ENCODE results near the gene SLC9A9. TPM values are rescaled to one million over a fixed set of nuclear protein-coding genes. Genes with fewer than 3 reads are reported as not detected.

SLC9A9 gene
- total RNA-seq, 1 donor from 2014 or later: 4.9 TPM

GRCh38 chr3:143332026-143332425 is 516.2 kb downstream of the SLC9A9 start:
- no peaks in the 10 kb centered on the region for H3K9me3 ChIP-seq (replicated peaks)
- H3K27me3 ChIP-seq (ENCODE audit: low read depth): no peaks in the 10 kb centered on the region
- DNase-seq: no peak
- H3K36me3 ChIP-seq: no peaks in the 10 kb centered on the region
- no peak overlapping the region for H3K4me3 ChIP-seq
- no peak for TF ChIP-seq CTCF (IDR thresholded peaks at IDR 0.05; ENCODE audit: borderline replicate concordance)
- peaks cover 29% of the 10 kb centered on the region for H3K4me1 ChIP-seq
- no peak overlapping the region for H3K27ac ChIP-seq (replicated peaks)
- intact Hi-C loops (cut with micrococcal nuclease): no loop called here

DNA sequence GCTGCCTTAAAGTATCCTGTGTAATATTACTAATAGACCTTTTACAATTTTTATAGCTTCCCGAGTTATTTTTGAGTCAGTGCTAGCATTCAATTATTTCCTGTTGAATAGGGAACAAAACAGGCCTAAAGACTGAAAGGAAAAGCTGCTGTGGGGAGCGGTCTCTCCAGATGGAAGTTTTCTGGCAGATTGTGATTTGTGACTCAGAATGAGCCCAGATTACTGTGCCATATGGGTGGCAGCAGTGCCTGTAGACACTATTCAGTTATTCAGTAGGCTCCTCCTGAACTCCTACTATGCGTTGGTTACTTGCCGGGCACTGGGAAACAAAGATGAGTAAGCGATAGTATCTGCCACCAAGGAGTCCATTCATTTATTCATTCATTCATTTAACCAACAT is 516.9 kb downstream of the SLC9A9 start:
- Histone ChIP-seq H3K27ac (replicated peaks) (no peak overlapping the region), H3K4me1 (peaks cover 29% of the 10 kb centered on the region), H3K9me3 (replicated peaks) (no peaks in the 10 kb centered on the region), H3K36me3 (no peaks in the 10 kb centered on the region), H3K4me3 (no peak overlapping the region), H3K27me3 (ENCODE audit: low read depth) (no peaks in the 10 kb centered on the region)
- TF ChIP-seq CTCF (IDR thresholded peaks at IDR 0.05; ENCODE audit: borderline replicate concordance): no peak
- intact Hi-C loops (cut with micrococcal nuclease): no loop called here
- DNase-seq: no peak

DNA sequence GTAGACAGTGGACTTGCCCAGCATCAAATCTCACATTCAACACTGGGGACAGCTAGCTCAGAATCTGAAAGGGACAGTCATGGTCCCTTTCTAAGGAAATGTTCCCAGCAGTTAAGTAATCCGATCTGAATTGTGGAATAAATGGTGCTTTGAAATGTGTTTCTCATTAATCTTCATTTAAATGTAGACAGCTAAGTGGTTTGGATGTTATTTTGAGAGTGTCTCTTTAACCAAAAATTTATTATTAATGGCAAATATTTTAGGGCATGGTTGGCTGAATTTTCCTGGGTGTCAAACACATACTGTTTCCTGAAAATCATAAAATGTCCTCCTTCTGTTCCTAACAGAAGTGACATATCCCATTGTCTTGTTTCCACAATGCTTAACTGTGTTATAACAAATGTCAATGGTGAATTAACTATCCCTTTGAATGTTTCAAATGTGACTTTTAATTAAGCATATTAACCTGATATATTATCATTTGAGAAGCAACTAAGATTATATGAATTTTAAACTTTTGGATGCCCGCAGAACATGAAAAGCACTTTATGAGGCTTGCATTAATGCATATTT is 517.9 kb downstream of the SLC9A9 start:
- H3K4me3 ChIP-seq: no peak overlapping the region
- no peaks in the 10 kb centered on the region for H3K9me3 ChIP-seq (replicated peaks)
- H3K27ac ChIP-seq (replicated peaks): no peak overlapping the region
- H3K4me1 ChIP-seq: peaks cover 29% of the 10 kb centered on the region
- DNase-seq: no peak
- no peaks in the 10 kb centered on the region for H3K36me3 ChIP-seq
- TF ChIP-seq CTCF (IDR thresholded peaks at IDR 0.05; ENCODE audit: borderline replicate concordance): no peak
- intact Hi-C loops (cut with micrococcal nuclease): no loop called here
- no peaks in the 10 kb centered on the region for H3K27me3 ChIP-seq (ENCODE audit: low read depth)

DNA sequence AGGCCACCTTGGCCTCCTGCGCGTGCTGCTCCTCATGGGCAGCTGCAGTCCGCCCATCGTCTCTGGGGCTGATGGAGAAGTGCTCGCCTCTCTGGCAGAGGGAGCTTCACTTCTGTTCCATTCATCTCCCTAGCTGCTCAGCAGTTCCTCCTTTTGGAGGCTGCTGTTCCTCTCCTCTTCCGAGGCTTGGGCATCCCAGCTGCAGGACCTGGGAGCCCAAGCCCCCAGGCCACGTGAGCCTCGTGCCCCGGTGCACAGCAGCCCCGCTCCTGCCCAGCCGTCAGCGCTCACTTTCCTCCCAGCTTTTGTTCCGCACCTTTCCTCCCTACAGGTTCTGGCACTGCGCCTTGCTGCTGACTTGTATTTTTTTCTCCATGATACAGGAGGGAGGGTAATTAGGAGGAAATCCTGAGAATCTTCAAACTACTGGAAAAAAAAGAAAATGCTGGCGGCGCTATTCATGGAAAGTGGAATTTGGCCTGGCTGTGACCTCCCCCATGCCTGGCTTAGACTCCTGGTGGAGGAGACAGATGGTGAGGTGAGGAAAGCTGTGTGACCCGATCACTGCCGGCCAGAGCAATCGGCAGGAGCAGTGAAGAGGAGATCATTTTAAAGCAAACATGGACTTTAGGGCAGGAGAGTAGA is 518.6 kb downstream of the SLC9A9 start:
- no peaks in the 10 kb centered on the region for H3K9me3 ChIP-seq (replicated peaks)
- H3K4me3 ChIP-seq: no peak overlapping the region
- no peaks in the 10 kb centered on the region for H3K36me3 ChIP-seq
- peaks cover 29% of the 10 kb centered on the region for H3K4me1 ChIP-seq
- intact Hi-C loops (cut with micrococcal nuclease): no loop called here
- no peaks in the 10 kb centered on the region for H3K27me3 ChIP-seq (ENCODE audit: low read depth)
- no peak for TF ChIP-seq CTCF (IDR thresholded peaks at IDR 0.05; ENCODE audit: borderline replicate concordance)
- DNase-seq: no peak
- H3K27ac ChIP-seq (replicated peaks): no peak overlapping the region

GRCh38 chr3:143328451-143328850 is 519.8 kb downstream of the SLC9A9 start:
- Histone ChIP-seq H3K9me3 (replicated peaks) (no peaks in the 10 kb centered on the region), H3K4me1 (peaks cover 29% of the 10 kb centered on the region), H3K36me3 (no peaks in the 10 kb centered on the region), H3K27ac (replicated peaks) (no peak overlapping the region), H3K4me3 (no peak overlapping the region), H3K27me3 (ENCODE audit: low read depth) (no peaks in the 10 kb centered on the region)
- no peak for TF ChIP-seq CTCF (IDR thresholded peaks at IDR 0.05; ENCODE audit: borderline replicate concordance)
- intact Hi-C loops (cut with micrococcal nuclease): no loop called here
- DNase-seq: no peak

Measured in left ventricle myocardium inferior (tissue), 1 donor.